HG02943 (cell line): ENCODE results near the gene SEMA7A.

ENCODE experiments used
- ATAC-seq: cut with Tn5 transposase; IDR thresholded peaks from one replicate; pipeline ENCODE4 v1.9.1; 2021; ENCODE audit warnings: mild to moderate bottlenecking, low read depth, moderate library complexity; ENCODE audit not compliant: unreplicated experiment

SEMA7A gene

DNA sequence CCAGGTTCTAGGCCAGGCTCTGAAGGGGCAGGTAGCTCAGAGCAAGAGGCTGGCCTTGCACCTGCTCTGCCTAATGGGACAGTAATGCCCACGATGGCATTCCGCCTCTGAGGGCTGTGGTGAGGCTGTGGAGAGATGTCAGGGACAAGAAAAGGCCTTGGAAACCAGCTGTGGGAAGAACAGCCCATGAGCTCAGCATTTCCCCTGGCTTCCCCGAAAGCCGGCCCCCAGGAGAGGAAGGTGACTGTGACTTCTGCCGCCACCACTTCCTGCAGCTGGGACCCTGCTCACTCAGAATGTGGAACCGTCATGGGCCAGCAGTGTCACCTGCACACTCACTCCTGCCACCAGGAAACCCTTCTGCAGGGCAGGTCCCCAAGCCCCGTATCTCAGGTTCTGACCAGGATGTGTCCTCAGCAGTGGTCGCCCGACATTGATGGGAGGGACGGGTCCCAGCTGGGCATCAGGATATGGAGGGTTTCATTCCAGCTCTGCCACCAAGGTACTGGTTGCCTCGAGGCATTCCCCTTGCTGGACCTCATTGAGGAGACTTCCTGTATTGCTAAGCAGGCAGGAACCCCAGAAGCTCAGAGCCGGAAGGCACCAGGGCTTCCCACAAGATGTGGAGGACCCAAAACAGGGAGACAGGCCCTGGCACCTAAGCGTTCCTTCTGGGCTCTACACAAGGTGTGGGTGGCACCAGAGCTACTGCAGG is 30.7 kb downstream of the SEMA7A start:
- ATAC-seq: no peak

DNA sequence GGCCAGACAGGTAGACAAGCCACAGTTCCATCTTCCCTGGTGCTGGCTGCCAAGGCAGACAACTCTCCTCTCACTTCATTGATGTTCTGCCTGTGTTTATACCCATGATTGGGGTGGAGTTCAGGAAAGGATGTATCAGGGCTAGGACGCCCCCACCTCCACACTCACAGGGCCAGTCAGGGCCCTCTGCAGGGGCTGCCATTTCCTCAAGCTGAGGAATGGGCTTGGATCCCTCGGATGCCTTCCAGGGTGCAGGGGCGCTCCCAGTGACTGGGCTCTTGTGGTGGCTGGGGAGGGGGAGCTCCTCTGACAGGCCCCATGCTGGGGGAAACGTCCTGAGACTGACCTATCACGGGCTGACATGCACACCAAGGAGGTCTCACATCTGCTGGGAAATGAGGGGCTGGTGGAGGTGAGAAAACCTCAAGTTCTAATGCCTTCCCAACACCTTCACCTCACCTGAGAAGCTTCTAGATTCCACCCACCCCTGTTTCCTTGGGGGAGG is 31.4 kb downstream of the SEMA7A start:
- ATAC-seq: no peak

DNA sequence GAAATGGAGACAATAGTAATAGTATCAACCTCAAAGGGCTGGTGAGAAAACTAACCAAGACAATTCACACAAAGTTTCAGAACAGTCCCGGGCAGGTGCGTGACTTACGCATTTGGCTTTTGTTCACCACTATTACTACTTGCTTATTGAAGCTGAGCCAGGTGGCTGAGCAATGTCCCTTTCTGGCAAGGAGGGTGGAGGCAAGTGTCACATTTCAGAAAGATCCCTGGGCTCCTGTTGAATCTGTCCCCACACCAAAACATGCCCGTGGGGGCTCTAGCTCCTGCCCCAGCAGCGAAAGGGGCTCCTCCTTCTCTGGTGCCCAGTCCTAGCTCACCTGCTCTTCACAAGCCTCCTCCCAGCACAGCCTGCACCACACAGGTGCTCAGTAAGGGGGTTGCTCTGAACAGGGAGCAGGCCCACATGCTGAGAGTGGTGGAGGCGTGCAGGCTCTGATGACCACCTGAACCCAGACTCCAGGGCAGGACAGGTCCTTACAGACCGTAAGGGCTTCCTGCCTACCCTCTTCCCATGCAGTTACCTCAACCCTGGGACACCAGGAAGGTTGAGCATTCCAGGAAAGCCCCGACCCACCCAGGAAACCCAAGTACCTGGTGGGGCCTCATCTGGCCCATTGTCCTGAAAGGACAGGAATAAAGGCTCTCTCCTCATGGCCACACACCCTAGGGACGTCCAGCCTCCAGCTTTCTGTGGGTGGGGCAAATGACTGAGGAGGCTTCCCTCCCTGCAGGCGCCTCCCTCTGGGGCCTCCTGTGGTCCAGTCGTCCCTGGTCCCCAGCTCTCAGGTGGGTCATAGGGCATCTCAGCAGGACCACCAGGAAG is 32.6 kb downstream of the SEMA7A start:
- ATAC-seq: no peak

DNA sequence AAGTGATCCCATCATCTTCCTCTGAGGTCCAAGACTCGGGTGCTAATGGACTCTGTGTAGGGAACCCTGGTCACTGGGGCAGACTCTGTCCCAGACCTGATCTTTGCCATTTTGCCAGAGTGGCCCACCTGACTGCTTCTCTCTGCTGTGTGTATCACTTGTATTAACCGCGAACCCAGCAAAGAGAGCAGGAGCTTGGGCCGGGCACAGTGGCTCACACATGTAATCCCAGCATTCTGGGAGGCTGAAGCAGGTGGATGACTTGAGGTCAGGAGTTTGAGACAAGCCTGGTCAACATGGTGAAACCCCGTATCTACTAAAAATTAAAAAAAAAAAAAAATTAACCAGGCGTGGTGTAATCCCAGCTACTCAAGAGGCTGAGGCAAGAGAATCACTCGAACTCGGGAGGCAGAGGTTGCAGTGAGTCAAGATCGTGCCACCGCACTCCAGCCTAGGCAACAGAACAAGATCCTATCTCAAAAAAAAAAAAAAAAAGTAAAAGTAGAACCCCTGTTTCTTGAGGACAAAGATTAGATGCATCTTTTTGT is 33.4 kb downstream of the SEMA7A start:
- no peak for ATAC-seq

DNA sequence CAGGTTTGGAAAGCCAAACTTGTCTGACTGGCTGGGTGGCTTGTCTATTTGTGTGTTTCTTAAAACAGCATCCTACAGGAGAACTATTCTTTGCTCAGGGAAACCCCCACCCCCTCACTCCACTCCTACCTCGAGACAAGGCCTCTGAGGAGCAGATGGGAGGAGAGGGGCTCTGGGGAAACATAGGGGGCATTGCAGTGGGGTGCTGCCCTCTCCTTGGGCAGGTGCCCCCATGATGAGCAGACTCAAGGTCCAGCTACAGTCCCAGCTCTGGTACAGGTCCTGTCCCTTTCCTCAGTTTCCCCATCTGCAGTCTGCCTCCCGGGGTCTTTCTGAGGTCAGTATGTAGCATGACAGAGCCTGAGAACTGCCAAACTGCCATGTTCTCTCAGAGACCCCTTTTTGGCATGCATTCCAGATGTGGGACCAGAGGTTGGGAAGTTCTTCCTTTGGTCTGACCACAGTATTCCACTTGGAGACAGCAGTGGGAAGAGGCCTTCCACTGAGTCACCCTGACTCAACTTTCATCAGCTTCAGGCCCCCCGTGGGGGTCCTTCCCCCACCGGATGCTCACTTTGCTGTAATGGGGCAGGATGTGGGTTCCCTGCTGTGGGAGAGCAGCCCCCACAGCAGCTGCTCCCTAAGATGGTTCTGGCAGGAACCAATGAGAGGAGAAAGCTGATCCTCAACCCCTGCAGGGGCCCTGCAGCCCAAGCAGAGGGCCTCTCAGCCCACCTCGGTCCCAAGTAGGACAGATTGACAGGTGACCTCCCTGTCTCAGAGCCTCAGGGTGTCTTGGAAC is 34.0 kb downstream of the SEMA7A start:
- ATAC-seq: no peak

DNA sequence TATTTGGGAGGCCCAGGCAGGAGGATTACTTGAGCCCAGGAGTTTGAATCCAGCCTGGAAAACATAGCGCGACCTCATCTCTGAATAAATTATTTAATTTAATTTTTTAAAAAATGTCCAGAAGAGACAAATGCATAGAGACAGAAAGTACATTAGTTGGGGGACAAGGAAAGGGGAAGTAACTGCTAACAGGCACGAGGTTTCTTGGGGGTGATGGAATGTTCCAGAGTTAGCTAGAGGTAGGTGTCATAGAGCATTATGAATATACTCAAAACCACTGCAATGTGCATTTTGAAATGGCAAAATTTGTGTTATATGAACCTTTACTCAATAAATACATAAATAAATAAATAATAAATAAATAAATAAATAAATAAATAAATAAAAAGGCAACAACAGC is 34.7 kb downstream of the SEMA7A start:
- no peak for ATAC-seq

DNA sequence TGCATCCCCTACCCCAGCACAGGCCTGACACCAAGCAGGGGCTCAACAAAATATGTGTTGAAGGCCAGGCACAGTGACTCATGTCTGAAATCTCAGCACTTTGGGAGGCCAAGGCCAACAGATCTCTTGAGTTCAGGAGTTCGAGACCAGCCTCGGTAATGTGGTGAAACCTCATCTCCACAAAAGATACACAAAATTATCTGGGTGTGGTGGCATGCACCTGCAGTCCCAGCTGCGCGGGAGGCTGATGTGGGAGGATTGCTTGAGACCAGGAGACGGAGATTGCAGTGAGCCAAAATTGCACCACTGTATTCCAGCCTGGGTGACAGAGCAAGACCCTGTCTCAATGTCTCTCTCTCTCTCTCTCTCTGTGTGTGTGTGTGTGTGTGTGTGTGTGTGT is 35.6 kb downstream of the SEMA7A start:
- ATAC-seq: no peak

DNA sequence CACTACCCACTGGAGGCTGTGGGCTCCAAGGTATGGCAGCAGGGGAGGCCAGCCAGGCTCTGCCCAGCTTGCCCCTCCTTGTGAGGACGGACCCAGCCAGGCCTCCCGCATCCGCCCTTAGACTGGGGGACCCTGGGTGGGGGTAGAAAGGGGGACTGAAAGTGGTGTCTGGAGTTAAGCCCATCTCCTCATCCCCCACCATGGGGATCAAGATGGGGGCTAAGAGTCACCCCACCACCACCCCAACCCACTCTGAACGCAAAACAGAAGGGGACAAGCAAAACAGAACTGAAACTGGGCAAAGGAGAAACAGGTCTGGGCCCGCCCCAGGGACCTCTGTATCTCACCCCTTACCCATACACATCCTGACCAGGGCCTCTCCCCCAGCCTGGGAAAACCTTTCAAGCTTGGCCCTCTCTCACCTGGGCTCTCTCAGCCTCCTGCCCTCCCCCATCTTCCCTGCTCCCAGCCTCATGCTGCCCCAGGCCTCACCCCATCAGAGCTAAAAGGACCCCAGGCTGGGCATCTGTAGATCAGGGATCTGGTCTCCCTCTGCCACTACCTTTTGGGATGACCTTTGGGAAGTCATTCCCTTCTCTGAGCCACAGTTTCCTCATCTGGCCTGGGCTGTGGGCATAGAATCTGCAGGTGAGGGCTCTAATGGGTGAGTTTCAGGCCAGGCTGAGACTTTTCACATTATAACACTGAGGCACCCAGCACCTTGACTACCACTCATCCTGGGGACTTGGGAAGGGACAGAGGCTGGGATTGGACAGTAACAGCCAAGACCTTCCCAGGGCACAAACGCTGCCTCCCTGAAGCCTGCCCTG is 36.3 kb downstream of the SEMA7A start:
- ATAC-seq: no peak

DNA sequence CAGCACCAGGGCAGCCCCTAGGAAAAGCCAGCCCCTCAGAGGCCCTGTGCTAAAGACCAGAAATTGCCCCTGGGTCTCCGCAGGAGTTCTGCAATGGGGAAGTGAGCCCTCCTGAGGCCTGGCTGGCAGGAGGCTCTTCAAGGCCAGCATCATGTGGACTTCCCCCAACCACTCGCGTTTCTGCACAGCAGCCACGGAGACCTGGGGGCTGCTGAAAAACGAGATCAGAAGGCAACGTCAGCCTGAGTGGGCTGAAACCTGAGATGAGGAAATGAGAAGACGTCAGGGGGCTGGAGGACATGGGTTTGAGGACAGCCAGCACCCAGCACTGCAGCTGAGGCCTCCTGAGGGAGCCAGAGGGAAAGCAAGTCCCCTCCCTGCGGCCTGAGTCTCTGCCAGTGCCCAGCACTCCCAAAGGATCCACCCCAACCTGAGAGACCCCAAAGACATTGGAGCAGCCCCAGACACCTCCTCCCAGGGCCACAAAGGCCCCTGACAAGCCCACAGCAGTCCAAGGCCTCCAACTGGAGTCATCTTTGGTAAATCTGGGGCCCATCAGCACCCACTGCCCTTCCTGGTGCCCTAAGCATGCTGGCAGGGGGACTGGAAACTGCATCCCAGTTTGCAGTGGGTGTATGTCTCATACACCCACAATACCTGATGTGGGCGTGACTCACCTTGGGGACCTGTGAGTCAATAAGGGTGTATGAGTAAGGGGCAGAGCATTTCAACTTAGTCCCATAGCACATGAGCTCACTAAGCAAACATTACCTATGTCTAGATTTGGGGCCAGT is 37.1 kb downstream of the SEMA7A start:
- ATAC-seq: no peak

DNA sequence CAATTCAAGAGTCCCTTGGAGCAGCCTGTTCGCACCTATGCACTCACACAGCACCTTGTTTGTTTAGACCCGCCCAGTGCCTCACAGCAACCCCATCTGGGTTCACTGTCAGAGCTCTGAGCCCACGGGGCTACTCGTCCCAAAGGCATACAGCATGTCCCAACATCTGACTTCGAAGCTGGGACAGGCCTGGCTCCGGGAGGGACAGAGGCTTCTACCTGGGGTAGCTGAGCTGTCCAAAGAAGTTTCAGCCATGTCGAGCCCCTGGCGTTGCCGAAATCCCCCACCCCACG is 37.7 kb downstream of the SEMA7A start:
- no peak for ATAC-seq

DNA sequence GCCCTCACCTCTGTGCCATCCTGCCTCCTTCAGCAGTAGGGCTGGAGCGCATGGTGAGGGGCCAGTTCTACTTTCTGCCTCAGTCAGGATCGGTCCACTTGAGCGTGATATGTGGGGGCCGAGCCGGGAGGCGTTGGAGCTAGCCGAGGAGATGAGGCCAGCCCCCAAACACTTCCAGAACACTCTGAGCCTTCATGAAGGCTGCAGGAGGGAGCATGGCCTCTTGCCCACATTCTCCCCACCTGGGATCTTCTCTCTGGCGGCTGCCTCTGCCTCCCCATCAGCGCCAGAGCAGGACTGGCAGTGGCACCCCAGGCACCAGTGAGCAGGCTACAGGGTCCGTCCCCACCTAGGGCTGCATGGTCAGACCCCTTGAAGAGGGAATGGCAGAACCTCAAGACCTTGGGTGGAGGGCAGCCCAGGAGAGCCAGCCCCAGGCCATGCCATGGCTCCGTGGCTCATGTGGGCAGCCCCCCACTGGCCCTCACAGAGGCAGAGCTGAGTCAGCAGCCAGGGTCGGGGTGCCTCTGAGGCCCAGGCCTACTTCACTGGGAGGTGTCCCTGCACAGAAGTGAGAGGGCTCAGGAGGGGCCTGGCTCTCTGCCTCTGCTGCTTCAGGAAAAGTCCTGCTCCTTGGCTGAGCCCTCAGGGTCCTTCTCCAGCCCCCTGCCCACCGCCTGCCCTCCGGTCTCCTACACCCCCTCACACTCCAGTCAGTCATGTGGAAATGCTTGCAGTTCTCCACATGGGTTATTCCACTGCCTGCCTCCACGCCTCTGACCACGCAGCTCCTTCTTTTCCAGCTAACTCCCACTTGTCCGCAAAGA is 38.2 kb downstream of the SEMA7A start:
- no peak for ATAC-seq

DNA sequence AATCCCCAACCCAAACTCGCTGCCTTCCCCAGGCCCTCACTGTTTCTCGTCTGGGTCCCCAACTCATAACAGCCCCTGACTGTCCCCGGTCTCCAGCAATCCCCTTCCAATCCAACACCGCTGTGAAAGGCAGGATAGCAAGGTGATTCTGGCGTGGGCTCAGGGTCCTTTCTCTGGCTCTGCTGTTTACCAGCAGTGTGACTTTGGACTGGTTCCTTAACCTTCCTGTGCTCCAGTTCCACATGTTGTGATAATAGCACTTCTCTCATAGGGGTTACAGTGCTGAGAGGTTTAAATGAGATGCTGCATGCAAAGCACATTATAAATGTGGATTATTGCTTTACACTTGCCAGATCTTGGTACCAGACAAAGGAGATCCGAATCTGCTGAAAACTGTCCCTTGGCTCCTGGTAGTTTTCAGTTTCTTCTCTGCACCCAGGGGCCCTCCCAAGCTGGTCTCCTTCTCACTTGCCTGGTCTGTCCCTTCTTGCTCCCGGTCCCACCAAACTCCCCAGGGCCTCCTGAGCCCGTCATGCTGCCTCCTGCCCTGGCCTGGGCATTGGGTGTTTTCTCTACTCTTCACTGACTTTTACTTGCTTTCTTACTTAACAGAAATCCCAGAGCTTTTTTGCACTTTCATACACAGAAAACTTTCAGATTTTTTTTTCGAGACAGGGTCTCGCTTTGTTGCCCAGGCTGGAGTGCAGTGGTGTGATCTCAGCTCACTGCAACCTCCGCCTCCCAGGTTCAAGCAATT is 39.5 kb downstream of the SEMA7A start:
- ATAC-seq: no peak

DNA sequence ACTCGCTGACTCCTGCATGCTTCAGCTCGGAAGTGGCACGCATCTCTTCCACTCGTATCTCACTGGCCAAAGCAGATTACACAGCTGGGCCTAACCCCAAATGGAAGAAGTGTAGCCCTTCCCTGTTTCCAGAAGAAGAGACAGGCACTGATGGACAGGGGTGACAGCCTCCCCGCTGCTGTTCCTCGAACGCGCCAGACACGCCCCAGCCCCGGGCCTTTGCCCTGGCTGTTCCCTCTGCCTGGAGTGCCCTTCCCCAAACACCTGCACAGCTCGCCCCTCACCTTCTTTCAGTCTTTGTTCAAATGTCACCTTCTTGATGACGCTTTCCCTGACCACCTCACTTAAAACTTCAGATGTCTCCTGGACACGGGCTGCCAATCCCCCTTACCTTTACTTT is 40.3 kb downstream of the SEMA7A start:
- ATAC-seq: no peak

DNA sequence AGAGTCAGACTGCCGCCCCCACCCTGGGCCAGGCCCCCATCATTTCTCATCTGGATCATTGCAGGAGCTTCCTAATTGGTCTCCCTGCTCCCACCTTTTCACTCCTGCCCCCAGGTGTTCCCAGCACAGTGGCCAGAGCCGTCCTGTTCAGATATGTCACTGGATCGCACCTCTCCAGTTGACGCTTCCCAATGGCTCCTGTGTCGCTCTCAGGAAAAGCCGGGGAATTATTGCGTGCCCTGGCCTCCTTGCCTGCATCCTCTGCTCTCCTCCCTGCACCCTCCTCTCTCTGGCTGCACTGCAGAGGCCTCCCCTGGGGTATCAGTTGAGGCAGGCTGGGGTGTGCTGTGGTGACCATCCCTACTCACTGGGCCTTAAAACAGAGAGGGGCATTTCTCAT is 40.9 kb downstream of the SEMA7A start:
- ATAC-seq: no peak

DNA sequence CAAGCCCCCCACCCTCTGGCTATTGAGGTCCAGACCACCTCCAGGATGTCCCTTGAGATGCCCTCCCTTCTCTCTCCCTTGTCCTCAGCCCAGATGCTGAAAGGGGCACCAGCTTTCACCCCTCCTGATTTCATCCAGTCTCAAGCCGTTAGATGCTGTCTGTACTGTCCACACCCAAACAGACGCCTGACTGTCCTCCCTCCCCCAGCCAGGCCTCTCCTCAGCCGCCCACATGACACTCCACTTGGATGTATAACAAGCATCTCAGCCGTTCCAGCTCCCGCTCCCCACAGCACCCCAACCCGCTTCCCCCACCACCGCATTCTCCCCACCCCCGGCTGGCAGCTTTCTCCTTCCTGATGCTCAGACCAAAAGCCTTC is 41.3 kb downstream of the SEMA7A start:
- ATAC-seq: no peak

DNA sequence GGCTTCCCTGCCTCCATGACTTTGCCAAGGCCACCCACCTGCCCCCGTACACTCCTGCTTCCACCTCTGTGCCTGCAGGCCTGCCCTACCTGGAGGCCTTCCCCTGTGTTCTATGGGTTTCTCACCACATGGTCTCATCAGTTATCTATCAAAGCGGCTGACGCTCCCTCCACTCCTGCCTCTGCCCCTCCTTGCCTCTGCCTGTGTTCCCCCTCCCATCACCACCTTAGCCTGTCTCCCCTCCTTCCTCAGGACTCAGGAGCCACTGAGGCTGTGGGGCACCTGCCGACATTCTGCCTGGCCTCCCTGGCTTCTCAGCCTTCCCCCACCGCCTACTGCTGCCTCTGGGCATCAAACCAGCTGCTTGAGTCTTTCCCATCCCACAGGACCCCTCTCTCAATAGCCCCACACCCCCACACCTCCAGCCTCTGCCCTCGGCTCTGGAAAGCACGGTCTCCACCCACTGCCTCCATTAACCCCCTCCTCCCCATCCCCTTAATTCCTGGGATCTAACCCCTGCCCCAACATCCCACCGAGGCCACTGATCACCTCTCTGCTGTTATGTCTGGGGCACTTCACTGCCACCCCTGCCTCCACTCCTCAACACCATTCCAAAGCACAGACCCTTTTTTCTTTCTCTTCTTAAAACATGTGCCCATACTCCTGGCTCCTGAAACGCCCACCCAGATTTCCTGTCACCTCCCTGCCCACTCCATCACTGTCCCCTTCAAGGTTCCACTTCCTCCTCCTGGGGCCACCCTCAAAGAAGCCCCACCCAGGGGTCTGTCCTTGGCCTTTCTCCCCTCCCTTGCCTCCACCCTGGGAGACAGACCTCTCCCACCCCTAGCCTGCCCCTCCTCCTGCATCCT is 41.9 kb downstream of the SEMA7A start:
- no peak for ATAC-seq
